Transverse colon (tissue), 4 donors: ENCODE results near the gene C12orf75. TPM values are rescaled to one million over a fixed set of nuclear protein-coding genes. Genes with fewer than 3 reads are reported as not detected.
"Not testable (repeated sequence)": the region's sequence is repeated elsewhere in the genome, so short reads cannot be mapped to it uniquely, and the experiment has no call there.

Experiments
- DNase-seq: peaks from one replicate; pipeline ENCODE4 v3.0.0-alpha.2; 2019
- H3K27ac ChIP-seq, 4 donors: fragments of 200-600 bp; sonication (generic); 2 replicates each; pipeline ENCODE4 v1.5.1; 2016 to 2018; ENCODE audit warnings: inconsistent platforms in 4 of 4
- H3K27me3 ChIP-seq: fragments of 200-600 bp; sonication (generic); 2 replicates; pipeline ENCODE4 v1.5.1; 2017; ENCODE audit warnings: inconsistent platforms
- H3K36me3 ChIP-seq, 4 donors: fragments of 200-600 bp; sonication (generic); 2 replicates each; pipeline ENCODE4 v1.5.1; 2017 to 2019; ENCODE audit warnings: inconsistent platforms in 4 of 4
- H3K4me1 ChIP-seq, 4 donors: fragments of 200-600 bp; sonication (generic); 2 replicates each; pipeline ENCODE4 v1.5.1; 2017 to 2020; ENCODE audit warnings: inconsistent platforms in 4 of 4
- H3K4me3 ChIP-seq, 4 donors: fragments of 200-600 bp; sonication (generic); 1 replicate in 1 of 4; 2 replicates in 3 of 4; pipeline versions ENCODE4 v1.5.1 to v1.6.1; 2017 to 2019; ENCODE audit warnings: inconsistent platforms in 4 of 4
- H3K9me3 ChIP-seq, 2 donors: fragments of 200-600 bp; sonication (generic); 2 replicates each; pipeline ENCODE4 v1.5.1; 2017 to 2019; ENCODE audit warnings: inconsistent platforms in 2 of 2
- CTCF ChIP-seq, 5 experiments: fragments of 200-600 bp in 3 of 5; fragments of 450-650 bp in 2 of 5; sonication (generic) in 3 of 5; IDR thresholded peaks; 1 replicate in 2 of 5; 2 replicates in 3 of 5; pipeline ENCODE4 v1.5.1; 2016 to 2017; ENCODE audit warnings: antibody characterized with exemption in 5 of 5, inconsistent platforms in 3 of 5, mild to moderate bottlenecking in 2 of 5, moderate library complexity in 1 of 5
- EP300 ChIP-seq: sonication (generic); formaldehyde crosslinking; IDR thresholded peaks from one replicate; pipeline ENCODE4 v1.6.1; 2017; ENCODE audit warnings: antibody characterized with exemption, low read depth
- POLR2A ChIP-seq: fragments of 450-650 bp; IDR thresholded peaks from one replicate; pipeline ENCODE4 v1.6.1; 2016; ENCODE audit warnings: antibody characterized with exemption, mild to moderate bottlenecking, moderate library complexity
- POLR2AphosphoS5 ChIP-seq, 3 donors: sonication (generic); formaldehyde crosslinking; IDR thresholded peaks; one replicate each; pipeline ENCODE4 v1.6.1; 2016; ENCODE audit warnings: antibody characterized with exemption in 3 of 3
- WGBS, 2 donors: methylation state at CpG; one replicate each; pipeline ENCODE4 v1.1.5; 2018; ENCODE audit warnings: low coverage in 1 of 2; 5-methylcytosine and 5-hydroxymethylcytosine counted together
- in situ Hi-C, 4 donors: fragments of 200-750 bp; cut with MboI; loops; one replicate each; pipeline versions ENCODE4 v1.15.0 to v1.15.1; 2017; ENCODE audit warnings: low sequenced_read_pairs in 3 of 4, low pct_ligation_motif_present in 1 of 4, low pct_unique_long_range_greater_than_20kb in 1 of 4
- intact Hi-C: fragments of 100-400 bp; cut with DNase I; formaldehyde crosslinking; loops from one replicate; pipeline ENCODE4 v1.15.1; 2023; ENCODE audit warnings: low total_unique reads
- total RNA-seq, 4 donors: library from RNA; depleted of rRNA; stranded (reverse); fragments of >200 nt; gene quantifications; one replicate each; pipeline ENCODE4 v1.1.0, GENCODE V29; 2016

Gene C12orf75
- total RNA-seq, 4 donors from 2014 or later = 14.1 to 120 (median 70.6) TPM

GRCh38 chr12:105309384-105309783 is 21.1 kb upstream of the C12orf75 start:
- in situ Hi-C loops, H3K4me1 ChIP-seq, H3K27ac ChIP-seq, H3K4me3 ChIP-seq, H3K36me3 ChIP-seq, intact Hi-C loops, DNase-seq, H3K27me3 ChIP-seq, H3K9me3 ChIP-seq: not testable (repeated sequence)
- 61 to 100% methylated on average over 3 of the region's 3 CpGs for WGBS, 2 donors

- in situ Hi-C loops, H3K4me1 ChIP-seq, H3K36me3 ChIP-seq, intact Hi-C loops, H3K4me3 ChIP-seq, DNase-seq, H3K27me3 ChIP-seq, H3K27ac ChIP-seq, H3K9me3 ChIP-seq: not testable (repeated sequence)
- WGBS, 2 donors = 81 to 83% methylated on average over 2 of the region's 2 CpGs
Measured at GRCh38 chr12:105310476-105311085, 19.9 kb upstream of the C12orf75 start.

GRCh38 chr12:105311936-105312335 is 18.6 kb upstream of the C12orf75 start:
- intact Hi-C loops, in situ Hi-C loops: not testable (repeated sequence)
- WGBS, 2 donors = 74 to 81% methylated on average over 3 of the region's 3 CpGs

GRCh38 chr12:105313755-105314154 is 16.7 kb upstream of the C12orf75 start:
- WGBS, 2 donors = 94 to 100% methylated on average over 2 to 8 of the region's 8 CpGs
- DNase-seq, H3K27ac ChIP-seq, in situ Hi-C loops, intact Hi-C loops, H3K4me3 ChIP-seq, H3K36me3 ChIP-seq, H3K27me3 ChIP-seq, H3K9me3 ChIP-seq: not testable (repeated sequence)
- H3K4me1 ChIP-seq = peaks cover 0 to 23% (median 10%) of the 10 kb centered on the region in 4 donors

More at GRCh38 chr12:105311936-105312335, 18.6 kb upstream of the C12orf75 start:
- H3K36me3 ChIP-seq, DNase-seq, H3K9me3 ChIP-seq, H3K4me3 ChIP-seq, H3K27me3 ChIP-seq, H3K27ac ChIP-seq: not testable (repeated sequence)
- peaks cover 0 to 11% (median under 1%) of the 10 kb centered on the region in 4 donors for H3K4me1 ChIP-seq

GRCh38 chr12:105315130-105315529 is 15.4 kb upstream of the C12orf75 start:
- in situ Hi-C loops (no loop called here), intact Hi-C loops (no loop called here)
- H3K27ac ChIP-seq = no peak overlapping the region
- no peaks in the 10 kb centered on the region for H3K27me3 ChIP-seq
- TF ChIP-seq CTCF (IDR thresholded peaks at IDR 0.05) (no peak), POLR2A (no peak), POLR2AphosphoS5 (IDR thresholded peaks at IDR 0.05) (no peak), EP300 (no peak)
- peaks cover 0 to 32% (median 13%) of the 10 kb centered on the region in 4 donors for H3K4me1 ChIP-seq
- H3K9me3 ChIP-seq = peaks cover 0 to 5% of the 10 kb centered on the region in 2 donors
- H3K36me3 ChIP-seq = no peaks in the 10 kb centered on the region
- 52 to 53% methylated on average over 2 of the region's 2 CpGs for WGBS, 2 donors
- no peak overlapping the region for H3K4me3 ChIP-seq
- no peak for DNase-seq

GRCh38 chr12:105315726-105316125 is 14.8 kb upstream of the C12orf75 start:
- 92% methylated on average over 6 of the region's 6 CpGs; no CpG with 5 or more reads in 1 of the 2 donors for WGBS, 2 donors
- intact Hi-C loops = no loop called here

More at GRCh38 chr12:105315726-105316125, 14.8 kb upstream of the C12orf75 start:
- Histone ChIP-seq H3K4me1 (peaks cover 0 to 32% (median 13%) of the 10 kb centered on the region in 4 donors), H3K27ac (no peak overlapping the region), H3K36me3 (no peaks in the 10 kb centered on the region), H3K27me3 (no peaks in the 10 kb centered on the region), H3K4me3 (no peak overlapping the region), H3K9me3 (peaks cover 0 to 5% of the 10 kb centered on the region in 2 donors)
- peak; percentile 17 for DNase-seq
- no peak for TF ChIP-seq POLR2A
- TF ChIP-seq CTCF (IDR thresholded peaks at IDR 0.05) = no peak
- TF ChIP-seq EP300 = no peak
- TF ChIP-seq POLR2AphosphoS5 (IDR thresholded peaks at IDR 0.05) = no peak
- in situ Hi-C loops = no loop called here
